WERI-Rb-1 (cell line): ENCODE measurements around the gene PTPRM.

Source experiments
- DNase-seq: peaks from one replicate; pipeline ENCODE4 v3.0.0-alpha.2; 2020
- H3K27ac ChIP-seq: fragments of 250-450 bp; sonication (Bioruptor Pico); 2 replicates; pipeline ENCODE4 v1.5.1; 2020; ENCODE audit warnings: mild to moderate bottlenecking, moderate library complexity
- H3K27me3 ChIP-seq: fragments of 250-450 bp; sonication (Bioruptor Pico); 2 replicates; pipeline ENCODE4 v1.5.1; 2021; ENCODE audit warnings: mild to moderate bottlenecking, low read depth, moderate library complexity; ENCODE audit not compliant: insufficient read depth, severe bottlenecking
- H3K36me3 ChIP-seq: fragments of 250-450 bp; sonication (Bioruptor Pico); 2 replicates; pipeline ENCODE4 v1.5.1; 2020; ENCODE audit warnings: mild to moderate bottlenecking, moderate library complexity
- H3K4me3 ChIP-seq: 2 replicates; pipeline ENCODE4 v1.5.1; 2011; ENCODE audit warnings: low read depth, mild to moderate bottlenecking, control low read depth, low read length
- H3K9me3 ChIP-seq: fragments of 250-450 bp; sonication (Bioruptor Pico); 2 replicates; pipeline ENCODE4 v1.5.1; 2021; ENCODE audit warnings: mild to moderate bottlenecking, moderate library complexity; ENCODE audit not compliant: severe bottlenecking
- CTCF ChIP-seq: IDR thresholded peaks from 2 replicates; pipeline ENCODE4 v1.5.1; 2011; ENCODE audit warnings: low read depth, mild to moderate bottlenecking, control low read depth, inconsistent platforms, low read length

Gene PTPRM

GRCh38 chr18:7749008-7749405, 181.9 kb downstream of the PTPRM start:
- DNase-seq = no peak
- Histone ChIP-seq H3K27ac (no peak overlapping the region), H3K4me3 (no peak overlapping the region), H3K36me3 (no peaks in the 10 kb centered on the region), H3K9me3 (peaks cover 3% of the 10 kb centered on the region), H3K27me3 (no peaks in the 10 kb centered on the region)
- no peak for TF ChIP-seq CTCF

GRCh38 chr18:7749510-7749981, 182.4 kb downstream of the PTPRM start:
- Histone ChIP-seq H3K9me3 (peaks cover 3% of the 10 kb centered on the region), H3K27ac (no peak overlapping the region), H3K27me3 (no peaks in the 10 kb centered on the region), H3K4me3 (no peak overlapping the region), H3K36me3 (no peaks in the 10 kb centered on the region)
- no peak for TF ChIP-seq CTCF
- DNase-seq = peak; percentile 55

GRCh38 chr18:7750095-7750663, 183.1 kb downstream of the PTPRM start:
- Histone ChIP-seq H3K4me3 (no peak overlapping the region), H3K9me3 (peaks cover 3% of the 10 kb centered on the region), H3K36me3 (no peaks in the 10 kb centered on the region), H3K27ac (no peak overlapping the region), H3K27me3 (no peaks in the 10 kb centered on the region)
- DNase-seq = no peak
- TF ChIP-seq CTCF = no peak

- TF ChIP-seq CTCF = no peak
- Histone ChIP-seq H3K27ac (no peak overlapping the region), H3K9me3 (no peaks in the 10 kb centered on the region), H3K27me3 (no peaks in the 10 kb centered on the region), H3K36me3 (no peaks in the 10 kb centered on the region), H3K4me3 (no peak overlapping the region)
- no peak for DNase-seq
Measured at GRCh38 chr18:7750966-7751365, 183.8 kb downstream of the PTPRM start.

- no peak for DNase-seq
- Histone ChIP-seq H3K27ac (no peak overlapping the region), H3K4me3 (no peak overlapping the region), H3K27me3 (no peaks in the 10 kb centered on the region), H3K9me3 (no peaks in the 10 kb centered on the region), H3K36me3 (no peaks in the 10 kb centered on the region)
- TF ChIP-seq CTCF = no peak
Measured at GRCh38 chr18:7754258-7754657, 187.1 kb downstream of the PTPRM start.

GRCh38 chr18:7754725-7755181, 187.6 kb downstream of the PTPRM start:
- no peak for TF ChIP-seq CTCF
- no peak overlapping the region for H3K4me3 ChIP-seq
- no peaks in the 10 kb centered on the region for H3K9me3 ChIP-seq
- DNase-seq = no peak
- no peaks in the 10 kb centered on the region for H3K27me3 ChIP-seq
- no peak overlapping the region for H3K27ac ChIP-seq
- no peaks in the 10 kb centered on the region for H3K36me3 ChIP-seq
